ENCODE data around the gene RHBDD2.

RHBDD2 gene

DNA sequence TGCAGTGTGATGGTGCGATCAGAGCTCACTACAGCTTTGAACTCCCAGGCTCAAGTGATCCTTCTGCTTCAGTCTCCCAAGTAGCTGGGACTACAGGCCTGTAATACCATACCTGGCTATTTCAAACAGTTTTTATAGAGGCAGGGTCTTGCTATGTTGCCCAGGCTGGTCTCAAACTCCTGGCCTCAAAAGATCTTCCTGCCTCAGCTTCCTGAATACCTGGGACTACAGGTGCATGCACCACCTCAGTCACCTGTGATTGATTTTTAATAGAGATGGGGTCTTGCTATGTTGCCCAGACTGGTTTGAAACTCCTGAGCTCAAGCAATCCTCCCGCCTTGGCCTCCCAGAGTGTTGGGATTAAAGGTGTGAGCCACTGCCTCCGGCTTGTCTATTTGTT, 38.8 kb upstream of the RHBDD2 start:
- no peak for ATAC-seq
- TF ChIP-seq ZNF70 (CRISPR knock-in tag; IDR thresholded peaks at IDR 0.05) (no peak), ZNF8 (CRISPR knock-in tag; IDR thresholded peaks at IDR 0.05) (no peak), CSDC2 (CRISPR knock-in tag; IDR thresholded peaks at IDR 0.05) (no peak)
- TF ChIP-seq, protein P1, sequence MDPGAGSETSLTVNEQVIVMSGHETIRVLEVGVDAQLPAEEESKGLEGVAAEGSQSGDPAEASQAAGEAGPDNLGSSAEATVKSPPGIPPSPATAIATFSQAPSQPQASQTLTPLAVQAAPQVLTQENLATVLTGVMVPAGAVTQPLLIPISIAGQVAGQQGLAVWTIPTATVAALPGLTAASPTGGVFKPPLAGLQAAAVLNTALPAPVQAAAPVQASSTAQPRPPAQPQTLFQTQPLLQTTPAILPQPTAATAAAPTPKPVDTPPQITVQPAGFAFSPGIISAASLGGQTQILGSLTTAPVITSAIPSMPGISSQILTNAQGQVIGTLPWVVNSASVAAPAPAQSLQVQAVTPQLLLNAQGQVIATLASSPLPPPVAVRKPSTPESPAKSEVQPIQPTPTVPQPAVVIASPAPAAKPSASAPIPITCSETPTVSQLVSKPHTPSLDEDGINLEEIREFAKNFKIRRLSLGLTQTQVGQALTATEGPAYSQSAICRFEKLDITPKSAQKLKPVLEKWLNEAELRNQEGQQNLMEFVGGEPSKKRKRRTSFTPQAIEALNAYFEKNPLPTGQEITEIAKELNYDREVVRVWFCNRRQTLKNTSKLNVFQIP (CRISPR knock-in tag; IDR thresholded peaks at IDR 0.05; ENCODE audit: borderline replicate concordance, low read depth) = no peak

GRCh38 chr7:75842836-75843446, 35.9 kb upstream of the RHBDD2 start:
- TF ChIP-seq, protein P2, sequence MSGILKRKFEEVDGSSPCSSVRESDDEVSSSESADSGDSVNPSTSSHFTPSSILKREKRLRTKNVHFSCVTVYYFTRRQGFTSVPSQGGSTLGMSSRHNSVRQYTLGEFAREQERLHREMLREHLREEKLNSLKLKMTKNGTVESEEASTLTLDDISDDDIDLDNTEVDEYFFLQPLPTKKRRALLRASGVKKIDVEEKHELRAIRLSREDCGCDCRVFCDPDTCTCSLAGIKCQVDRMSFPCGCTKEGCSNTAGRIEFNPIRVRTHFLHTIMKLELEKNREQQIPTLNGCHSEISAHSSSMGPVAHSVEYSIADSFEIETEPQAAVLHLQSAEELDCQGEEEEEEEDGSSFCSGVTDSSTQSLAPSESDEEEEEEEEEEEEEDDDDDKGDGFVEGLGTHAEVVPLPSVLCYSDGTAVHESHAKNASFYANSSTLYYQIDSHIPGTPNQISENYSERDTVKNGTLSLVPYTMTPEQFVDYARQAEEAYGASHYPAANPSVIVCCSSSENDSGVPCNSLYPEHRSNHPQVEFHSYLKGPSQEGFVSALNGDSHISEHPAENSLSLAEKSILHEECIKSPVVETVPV (CRISPR knock-in tag; IDR thresholded peaks at IDR 0.05) = no peak
- TF ChIP-seq TOX (CRISPR knock-in tag; IDR thresholded peaks at IDR 0.05; ENCODE audit: borderline replicate concordance) (no peak), SNAI2 (CRISPR knock-in tag; IDR thresholded peaks at IDR 0.05) (no peak), PPARA (CRISPR knock-in tag; IDR thresholded peaks at IDR 0.05; ENCODE audit: borderline replicate concordance) (no peak), ARNTL (CRISPR knock-in tag; IDR thresholded peaks at IDR 0.05; ENCODE audit: borderline replicate concordance, low read depth) (no peak), TSHZ2 (CRISPR knock-in tag; IDR thresholded peaks at IDR 0.05) (no peak), ISL1 (CRISPR knock-in tag; IDR thresholded peaks at IDR 0.05) (no peak), GLIS3 (CRISPR knock-in tag; IDR thresholded peaks at IDR 0.05) (no peak), ESRRG (CRISPR knock-in tag; IDR thresholded peaks at IDR 0.05) (no peak), ZC3H10 (CRISPR knock-in tag; IDR thresholded peaks at IDR 0.05) (no peak), OSR1 (CRISPR knock-in tag; IDR thresholded peaks at IDR 0.05) (no peak), CSDC2 (CRISPR knock-in tag; IDR thresholded peaks at IDR 0.05) (no peak)
- peak; percentile 70 for ATAC-seq

DNA sequence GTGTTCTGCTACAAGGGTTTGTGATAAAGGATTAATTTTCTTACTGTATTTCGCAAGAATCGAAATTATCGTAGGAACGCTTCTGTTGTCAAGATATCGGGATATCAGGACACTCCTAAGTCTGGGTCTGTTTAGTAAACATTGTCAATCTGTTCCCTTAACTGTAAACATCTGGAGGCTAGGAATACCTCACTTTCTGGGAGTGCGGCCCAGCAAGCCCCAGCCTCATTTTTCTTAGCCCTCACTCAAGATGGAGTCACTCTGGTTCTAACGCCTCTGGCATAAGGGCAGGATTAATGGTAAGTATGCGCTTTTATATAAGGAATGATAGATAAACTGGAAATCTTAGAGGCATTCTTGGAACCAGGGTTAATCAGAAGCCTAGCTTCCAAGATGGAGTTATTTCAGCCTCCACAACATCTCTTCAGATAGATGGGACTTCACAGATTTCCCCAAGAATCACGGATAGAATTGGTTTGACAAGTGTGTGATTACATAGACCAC, 35.2 kb upstream of the RHBDD2 start:
- TF ChIP-seq TSHZ2 (CRISPR knock-in tag; IDR thresholded peaks at IDR 0.05) = 0 out of 2 replicates have a peak, but pooled peaks have one; percentile 26
- no peak for TF ChIP-seq ZNF8 (CRISPR knock-in tag; IDR thresholded peaks at IDR 0.05)
- TF ChIP-seq ZFP3 (CRISPR knock-in tag; IDR thresholded peaks at IDR 0.05) = no peak
- no peak for TF ChIP-seq TOX (CRISPR knock-in tag; IDR thresholded peaks at IDR 0.05; ENCODE audit: borderline replicate concordance)
- TF ChIP-seq, protein P2 (CRISPR knock-in tag; IDR thresholded peaks at IDR 0.05) = no peak
- no peak for TF ChIP-seq RARB (CRISPR knock-in tag; IDR thresholded peaks at IDR 0.05)
- ATAC-seq = no peak

- no peak for ATAC-seq
- TF ChIP-seq, protein P1 (CRISPR knock-in tag; IDR thresholded peaks at IDR 0.05; ENCODE audit: borderline replicate concordance, low read depth) = no peak
- TF ChIP-seq ZNF70 (CRISPR knock-in tag; IDR thresholded peaks at IDR 0.05) (no peak), SNAI2 (CRISPR knock-in tag; IDR thresholded peaks at IDR 0.05) (no peak), ZNF8 (CRISPR knock-in tag; IDR thresholded peaks at IDR 0.05) (no peak), GLIS3 (CRISPR knock-in tag; IDR thresholded peaks at IDR 0.05) (no peak), TSHZ2 (CRISPR knock-in tag; IDR thresholded peaks at IDR 0.05) (no peak), TCF4 (CRISPR knock-in tag; IDR thresholded peaks at IDR 0.05; ENCODE audit: borderline replicate concordance) (no peak), ISL1 (CRISPR knock-in tag; IDR thresholded peaks at IDR 0.05) (no peak), TOX (CRISPR knock-in tag; IDR thresholded peaks at IDR 0.05; ENCODE audit: borderline replicate concordance) (no peak), PPARA (CRISPR knock-in tag; IDR thresholded peaks at IDR 0.05; ENCODE audit: borderline replicate concordance) (no peak), CSDC2 (CRISPR knock-in tag; IDR thresholded peaks at IDR 0.05) (no peak), ZFP3 (CRISPR knock-in tag; IDR thresholded peaks at IDR 0.05) (no peak), OSR1 (CRISPR knock-in tag; IDR thresholded peaks at IDR 0.05) (no peak)
Measured at GRCh38 chr7:75844158-75844557, 34.7 kb upstream of the RHBDD2 start.

All from SK-N-SH treated with all-trans-retinoic acid at 6 μM for 48 hours (cell line).